ENCODE measurements around the gene SLC41A3.

Gene SLC41A3

GRCh38 chr3:126054870-126055269, 29.1 kb downstream of the SLC41A3 start:
- H3K4me1 ChIP-seq (ENCODE audit: control insufficient read depth in 1 of 2, insufficient read depth in 2 of 2, low read length in 2 of 2): peaks cover 11 to 14% of the 10 kb centered on the region in 2 donors
- H3K27me3 ChIP-seq (ENCODE audit: control insufficient read depth in 1 of 2, insufficient read depth in 2 of 2, low read length in 2 of 2): no peaks in the 10 kb centered on the region
- no peak overlapping the region for H3K27ac ChIP-seq (ENCODE audit: low read depth, low read length)
- no peaks in the 10 kb centered on the region for H3K9me3 ChIP-seq (ENCODE audit: control insufficient read depth in 1 of 2, low read length in 2 of 2)
- no peak overlapping the region for H3K9ac ChIP-seq (ENCODE audit: low read depth in 1 of 2, low read length in 2 of 2)
- H3K36me3 ChIP-seq (ENCODE audit: control insufficient read depth in 1 of 2, insufficient read depth in 2 of 2, low read length in 2 of 2): peaks cover 0 to 4% of the 10 kb centered on the region in 2 donors
- H3K4me3 ChIP-seq (ENCODE audit: low read depth in 1 of 2, low read length in 2 of 2): no peak overlapping the region

GRCh38 chr3:126053949-126054569, 29.9 kb downstream of the SLC41A3 start:
- no peaks in the 10 kb centered on the region for H3K27me3 ChIP-seq (ENCODE audit: control insufficient read depth in 1 of 2, insufficient read depth in 2 of 2, low read length in 2 of 2)
- H3K9me3 ChIP-seq (ENCODE audit: control insufficient read depth in 1 of 2, low read length in 2 of 2): no peaks in the 10 kb centered on the region
- H3K27ac ChIP-seq (ENCODE audit: low read depth, low read length): no peak overlapping the region
- H3K9ac ChIP-seq (ENCODE audit: low read depth in 1 of 2, low read length in 2 of 2): no peak overlapping the region
- peaks cover 0 to 4% of the 10 kb centered on the region in 2 donors for H3K36me3 ChIP-seq (ENCODE audit: control insufficient read depth in 1 of 2, insufficient read depth in 2 of 2, low read length in 2 of 2)
- H3K4me1 ChIP-seq (ENCODE audit: control insufficient read depth in 1 of 2, insufficient read depth in 2 of 2, low read length in 2 of 2): peaks cover 11 to 14% of the 10 kb centered on the region in 2 donors
- no peak overlapping the region for H3K4me3 ChIP-seq (ENCODE audit: low read depth in 1 of 2, low read length in 2 of 2)

- Histone ChIP-seq H3K9ac (ENCODE audit: low read depth in 1 of 2, low read length in 2 of 2) (no peak overlapping the region), H3K27me3 (ENCODE audit: control insufficient read depth in 1 of 2, insufficient read depth in 2 of 2, low read length in 2 of 2) (no peaks in the 10 kb centered on the region), H3K4me1 (ENCODE audit: control insufficient read depth in 1 of 2, insufficient read depth in 2 of 2, low read length in 2 of 2) (peaks cover 11 to 14% of the 10 kb centered on the region in 2 donors), H3K4me3 (ENCODE audit: low read depth in 1 of 2, low read length in 2 of 2) (no peak overlapping the region), H3K27ac (ENCODE audit: low read depth, low read length) (no peak overlapping the region), H3K9me3 (ENCODE audit: control insufficient read depth in 1 of 2, low read length in 2 of 2) (no peaks in the 10 kb centered on the region), H3K36me3 (ENCODE audit: control insufficient read depth in 1 of 2, insufficient read depth in 2 of 2, low read length in 2 of 2) (peaks cover 0 to 2% of the 10 kb centered on the region in 2 donors)
Measured at GRCh38 chr3:126053513-126053912, 30.4 kb downstream of the SLC41A3 start.

GRCh38 chr3:126052196-126053058, 31.5 kb downstream of the SLC41A3 start:
- Histone ChIP-seq H3K27ac (ENCODE audit: low read depth, low read length) (no peak overlapping the region), H3K27me3 (ENCODE audit: control insufficient read depth in 1 of 2, insufficient read depth in 2 of 2, low read length in 2 of 2) (no peaks in the 10 kb centered on the region), H3K4me1 (ENCODE audit: control insufficient read depth in 1 of 2, insufficient read depth in 2 of 2, low read length in 2 of 2) (peaks cover 11 to 14% of the 10 kb centered on the region in 2 donors), H3K36me3 (ENCODE audit: control insufficient read depth in 1 of 2, insufficient read depth in 2 of 2, low read length in 2 of 2) (no peaks in the 10 kb centered on the region), H3K9ac (ENCODE audit: low read depth in 1 of 2, low read length in 2 of 2) (no peak overlapping the region), H3K4me3 (ENCODE audit: low read depth in 1 of 2, low read length in 2 of 2) (no peak overlapping the region), H3K9me3 (ENCODE audit: control insufficient read depth in 1 of 2, low read length in 2 of 2) (no peaks in the 10 kb centered on the region)

- no peaks in the 10 kb centered on the region for H3K36me3 ChIP-seq (ENCODE audit: control insufficient read depth in 1 of 2, insufficient read depth in 2 of 2, low read length in 2 of 2)
- no peak overlapping the region for H3K9ac ChIP-seq (ENCODE audit: low read depth in 1 of 2, low read length in 2 of 2)
- no peaks in the 10 kb centered on the region for H3K9me3 ChIP-seq (ENCODE audit: control insufficient read depth in 1 of 2, low read length in 2 of 2)
- H3K4me1 ChIP-seq (ENCODE audit: control insufficient read depth in 1 of 2, insufficient read depth in 2 of 2, low read length in 2 of 2): peaks cover 7 to 8% of the 10 kb centered on the region in 2 donors
- no peak overlapping the region for H3K4me3 ChIP-seq (ENCODE audit: low read depth in 1 of 2, low read length in 2 of 2)
- no peak overlapping the region for H3K27ac ChIP-seq (ENCODE audit: low read depth, low read length)
- no peaks in the 10 kb centered on the region for H3K27me3 ChIP-seq (ENCODE audit: control insufficient read depth in 1 of 2, insufficient read depth in 2 of 2, low read length in 2 of 2)
Measured at GRCh38 chr3:126051741-126052140, 32.2 kb downstream of the SLC41A3 start.

GRCh38 chr3:126051234-126051633, 32.7 kb downstream of the SLC41A3 start:
- Histone ChIP-seq H3K4me3 (ENCODE audit: low read depth in 1 of 2, low read length in 2 of 2) (no peak overlapping the region), H3K36me3 (ENCODE audit: control insufficient read depth in 1 of 2, insufficient read depth in 2 of 2, low read length in 2 of 2) (no peaks in the 10 kb centered on the region), H3K27ac (ENCODE audit: low read depth, low read length) (no peak overlapping the region), H3K9ac (ENCODE audit: low read depth in 1 of 2, low read length in 2 of 2) (no peak overlapping the region), H3K9me3 (ENCODE audit: control insufficient read depth in 1 of 2, low read length in 2 of 2) (no peaks in the 10 kb centered on the region), H3K27me3 (ENCODE audit: control insufficient read depth in 1 of 2, insufficient read depth in 2 of 2, low read length in 2 of 2) (no peaks in the 10 kb centered on the region), H3K4me1 (ENCODE audit: control insufficient read depth in 1 of 2, insufficient read depth in 2 of 2, low read length in 2 of 2) (peaks cover 3% of the 10 kb centered on the region in 2 donors)

- H3K27me3 ChIP-seq (ENCODE audit: control insufficient read depth in 1 of 2, insufficient read depth in 2 of 2, low read length in 2 of 2): no peaks in the 10 kb centered on the region
- H3K4me1 ChIP-seq (ENCODE audit: control insufficient read depth in 1 of 2, insufficient read depth in 2 of 2, low read length in 2 of 2): no peaks in the 10 kb centered on the region
- no peak overlapping the region for H3K4me3 ChIP-seq (ENCODE audit: low read depth in 1 of 2, low read length in 2 of 2)
- H3K27ac ChIP-seq (ENCODE audit: low read depth, low read length): no peak overlapping the region
- H3K9ac ChIP-seq (ENCODE audit: low read depth in 1 of 2, low read length in 2 of 2): no peak overlapping the region
- no peaks in the 10 kb centered on the region for H3K9me3 ChIP-seq (ENCODE audit: control insufficient read depth in 1 of 2, low read length in 2 of 2)
- H3K36me3 ChIP-seq (ENCODE audit: control insufficient read depth in 1 of 2, insufficient read depth in 2 of 2, low read length in 2 of 2): no peaks in the 10 kb centered on the region
Measured at GRCh38 chr3:126050626-126051025, 33.3 kb downstream of the SLC41A3 start.

GRCh38 chr3:126050050-126050392, 33.9 kb downstream of the SLC41A3 start:
- Histone ChIP-seq H3K4me3 (ENCODE audit: low read depth in 1 of 2, low read length in 2 of 2) (no peak overlapping the region), H3K9ac (ENCODE audit: low read depth in 1 of 2, low read length in 2 of 2) (no peak overlapping the region), H3K4me1 (ENCODE audit: control insufficient read depth in 1 of 2, insufficient read depth in 2 of 2, low read length in 2 of 2) (no peaks in the 10 kb centered on the region), H3K36me3 (ENCODE audit: control insufficient read depth in 1 of 2, insufficient read depth in 2 of 2, low read length in 2 of 2) (no peaks in the 10 kb centered on the region), H3K9me3 (ENCODE audit: control insufficient read depth in 1 of 2, low read length in 2 of 2) (no peaks in the 10 kb centered on the region), H3K27ac (ENCODE audit: low read depth, low read length) (no peak overlapping the region), H3K27me3 (ENCODE audit: control insufficient read depth in 1 of 2, insufficient read depth in 2 of 2, low read length in 2 of 2) (no peaks in the 10 kb centered on the region)

GRCh38 chr3:126049289-126050049, 34.5 kb downstream of the SLC41A3 start:
- H3K27ac ChIP-seq (ENCODE audit: low read depth, low read length): no peak overlapping the region
- H3K27me3 ChIP-seq (ENCODE audit: control insufficient read depth in 1 of 2, insufficient read depth in 2 of 2, low read length in 2 of 2): no peaks in the 10 kb centered on the region
- H3K9me3 ChIP-seq (ENCODE audit: control insufficient read depth in 1 of 2, low read length in 2 of 2): no peaks in the 10 kb centered on the region
- no peaks in the 10 kb centered on the region for H3K36me3 ChIP-seq (ENCODE audit: control insufficient read depth in 1 of 2, insufficient read depth in 2 of 2, low read length in 2 of 2)
- no peaks in the 10 kb centered on the region for H3K4me1 ChIP-seq (ENCODE audit: control insufficient read depth in 1 of 2, insufficient read depth in 2 of 2, low read length in 2 of 2)
- no peak overlapping the region for H3K4me3 ChIP-seq (ENCODE audit: low read depth in 1 of 2, low read length in 2 of 2)
- H3K9ac ChIP-seq (ENCODE audit: low read depth in 1 of 2, low read length in 2 of 2): no peak overlapping the region

GRCh38 chr3:126040386-126040785, 43.5 kb downstream of the SLC41A3 start:
- no peaks in the 10 kb centered on the region for H3K27me3 ChIP-seq (ENCODE audit: control insufficient read depth in 1 of 2, insufficient read depth in 2 of 2, low read length in 2 of 2)
- H3K9ac ChIP-seq (ENCODE audit: low read depth in 1 of 2, low read length in 2 of 2): no peak overlapping the region
- no peak overlapping the region for H3K4me3 ChIP-seq (ENCODE audit: low read depth in 1 of 2, low read length in 2 of 2)

More at GRCh38 chr3:126040386-126040785, 43.5 kb downstream of the SLC41A3 start:
- H3K27ac ChIP-seq (ENCODE audit: low read depth, low read length): no peak overlapping the region
- H3K9me3 ChIP-seq (ENCODE audit: control insufficient read depth in 1 of 2, low read length in 2 of 2): no peaks in the 10 kb centered on the region
- H3K36me3 ChIP-seq (ENCODE audit: control insufficient read depth in 1 of 2, insufficient read depth in 2 of 2, low read length in 2 of 2): no peaks in the 10 kb centered on the region
- H3K4me1 ChIP-seq (ENCODE audit: control insufficient read depth in 1 of 2, insufficient read depth in 2 of 2, low read length in 2 of 2): no peaks in the 10 kb centered on the region

Data from duodenal mucosa (tissue), 2 donors.